Stimulated activated CD8-positive, alpha-beta memory T cell treated with anti-CD3 and anti-CD28 coated beads, Interleukin-12 subunit alpha, Interleukin-12 subunit beta, amount 100 ng/mL, for 24 hours (primary cell): ENCODE data around the gene P2RY11.
A peak's percentile ranks its signal among the peaks of the same experiment; 100 is the strongest.

Experiments
- DNase-seq: peaks from one replicate; pipeline ENCODE4 v3.0.0-alpha.2; 2020; ENCODE audit errors: extremely low read depth

The P2RY11 gene, protein sequence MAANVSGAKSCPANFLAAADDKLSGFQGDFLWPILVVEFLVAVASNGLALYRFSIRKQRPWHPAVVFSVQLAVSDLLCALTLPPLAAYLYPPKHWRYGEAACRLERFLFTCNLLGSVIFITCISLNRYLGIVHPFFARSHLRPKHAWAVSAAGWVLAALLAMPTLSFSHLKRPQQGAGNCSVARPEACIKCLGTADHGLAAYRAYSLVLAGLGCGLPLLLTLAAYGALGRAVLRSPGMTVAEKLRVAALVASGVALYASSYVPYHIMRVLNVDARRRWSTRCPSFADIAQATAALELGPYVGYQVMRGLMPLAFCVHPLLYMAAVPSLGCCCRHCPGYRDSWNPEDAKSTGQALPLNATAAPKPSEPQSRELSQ

DNA sequence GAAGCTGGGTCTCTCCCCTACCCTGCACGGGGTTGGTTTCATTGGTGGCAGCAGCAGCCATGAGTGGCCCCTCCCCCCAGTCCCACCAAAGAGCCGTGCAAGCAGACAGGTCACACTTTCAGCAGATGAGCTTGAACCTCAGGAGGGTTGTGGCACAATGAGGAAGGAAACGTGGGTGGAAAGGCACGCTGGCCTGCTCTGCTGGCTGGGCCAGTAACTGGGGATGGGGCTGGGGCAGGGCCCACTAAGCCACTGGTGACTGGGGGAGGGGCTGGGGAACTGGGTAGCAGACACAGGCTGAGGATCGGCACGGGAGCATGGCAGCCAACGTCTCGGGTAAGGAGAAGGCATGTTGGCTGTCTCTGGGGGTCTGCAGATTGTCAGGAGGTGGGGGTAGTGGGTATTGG lies at the start of gene P2RY11:
Gene P2RY11 (plus strand): TSS at position 289 of the 407 bp plus-strand sequence. CDS start 29 bp downstream, at position 318.
- DNase-seq: no peak

DNA sequence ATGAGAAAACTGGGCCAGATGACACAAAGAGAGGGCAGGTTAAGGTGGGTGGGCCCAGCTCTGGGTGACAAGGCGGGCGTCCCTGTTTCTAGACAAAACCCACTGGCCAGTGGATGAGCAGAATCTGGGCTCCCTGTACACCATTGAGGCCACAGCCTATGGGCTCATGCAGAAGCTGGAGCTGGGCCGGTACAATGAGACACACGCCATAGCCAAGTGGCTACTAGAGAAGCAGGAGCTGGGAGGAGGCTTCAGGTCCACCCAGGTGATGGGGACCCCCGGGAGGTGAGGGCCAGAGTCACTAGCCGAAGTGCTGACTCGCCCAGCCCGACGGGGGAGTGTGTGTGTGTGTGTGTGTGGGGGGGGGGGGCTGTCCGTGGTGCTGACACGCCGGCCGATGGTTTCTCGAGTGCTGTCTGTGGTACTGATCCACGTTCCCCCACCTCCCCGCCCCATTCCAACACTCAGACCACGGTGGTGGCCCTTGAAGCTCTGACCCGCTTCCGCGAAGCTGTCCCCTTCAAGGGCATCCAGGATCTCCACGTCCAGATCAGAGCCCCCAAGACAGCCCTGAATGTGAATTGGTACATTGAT lies 49.7 kb upstream of the P2RY11 start:
- DNase-seq: no peak

DNA sequence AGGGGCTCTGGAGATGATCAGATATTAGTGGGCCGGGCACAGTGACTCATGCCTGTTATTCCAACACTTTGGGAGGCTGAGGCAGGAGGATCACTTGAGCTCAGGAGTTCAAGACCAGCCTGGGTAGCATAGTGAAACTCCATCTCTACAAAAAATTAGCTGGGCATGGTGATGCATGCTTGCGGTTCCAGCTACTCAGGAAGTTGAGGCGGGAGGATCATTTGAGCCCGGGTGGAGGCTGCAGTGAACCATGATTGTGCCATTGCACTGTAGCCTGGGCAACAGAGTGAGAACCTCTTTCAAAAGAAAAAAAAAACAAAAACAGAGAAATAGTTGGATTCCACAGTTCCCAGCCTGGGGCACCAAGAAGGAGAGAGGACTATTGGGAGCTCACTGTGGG lies 43.3 kb upstream of the P2RY11 start:
- DNase-seq: no peak

DNA sequence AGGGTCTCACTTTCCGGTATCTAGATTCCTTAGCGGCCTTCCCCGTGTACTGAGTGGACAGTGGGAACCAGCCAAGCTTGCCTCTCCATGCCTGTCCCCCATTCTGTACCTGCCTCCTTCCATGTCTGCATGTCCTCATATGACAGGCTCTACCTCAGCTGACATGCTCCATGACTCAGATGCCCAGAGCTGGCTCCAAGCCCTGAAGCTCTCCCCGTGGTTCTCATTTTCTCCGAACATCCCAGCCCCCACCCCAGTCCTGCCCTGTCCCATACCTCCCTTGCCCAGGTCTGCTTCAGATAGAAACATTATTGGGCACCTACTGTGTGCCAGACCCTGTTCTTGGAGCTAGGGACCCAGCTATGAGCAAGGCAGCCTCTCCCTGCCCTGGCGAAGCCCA lies 42.4 kb upstream of the P2RY11 start:
- no peak for DNase-seq

DNA sequence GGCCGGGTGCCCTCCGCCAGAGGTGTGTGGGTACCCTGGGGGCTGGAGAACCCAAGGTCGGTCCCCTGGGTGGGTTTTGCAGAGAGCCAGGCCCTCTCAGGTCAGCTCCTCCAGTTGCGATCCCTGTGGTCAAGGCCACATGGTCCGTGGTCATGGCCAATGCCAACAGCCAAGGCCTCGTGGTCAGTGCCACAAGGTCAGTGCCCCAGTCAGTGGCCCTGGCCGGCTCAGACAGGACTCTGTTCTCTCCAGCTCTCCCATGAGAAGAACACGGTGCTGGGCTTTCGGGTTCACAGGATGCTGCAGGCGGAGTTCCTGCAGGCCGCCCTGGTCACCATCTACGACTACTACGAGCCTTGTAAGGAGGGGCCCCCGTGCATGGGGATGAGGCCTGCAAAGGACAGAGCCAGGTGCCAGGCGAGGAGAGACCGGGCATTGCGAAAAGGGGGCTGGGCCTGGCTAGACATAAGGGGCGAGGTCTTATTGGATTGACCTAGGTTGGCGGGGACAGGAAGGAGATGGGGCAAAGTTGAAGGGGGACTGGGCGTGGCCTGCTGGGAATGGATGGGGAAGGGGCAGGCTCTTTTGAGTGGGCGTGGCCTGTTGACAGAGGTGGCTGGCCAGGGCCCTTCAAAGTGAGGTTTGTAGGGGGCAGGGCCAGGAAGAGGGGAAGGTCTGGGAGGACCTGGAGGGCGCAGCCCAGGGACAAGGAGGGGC lies 40.6 kb upstream of the P2RY11 start:
- no peak for DNase-seq

DNA sequence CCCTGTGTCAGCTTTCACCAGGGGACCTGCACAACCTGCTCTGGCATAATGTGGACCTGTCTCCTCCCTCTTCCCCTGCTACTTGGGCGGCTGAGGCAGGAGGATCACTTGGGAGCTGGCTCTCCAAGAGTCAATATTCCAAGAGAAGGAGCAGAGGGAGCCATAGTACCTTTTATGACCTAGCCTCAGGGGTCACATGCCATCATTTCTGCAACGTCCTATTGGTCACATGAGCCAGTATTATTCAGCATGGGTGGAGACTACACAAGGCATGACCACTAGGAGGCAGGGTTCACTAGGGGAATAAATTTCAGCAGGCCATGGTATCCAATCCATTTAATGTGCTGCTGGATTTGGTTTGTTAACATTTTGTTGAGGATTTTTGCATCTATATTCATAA lies 37.3 kb upstream of the P2RY11 start:
- DNase-seq: peak; percentile 26

DNA sequence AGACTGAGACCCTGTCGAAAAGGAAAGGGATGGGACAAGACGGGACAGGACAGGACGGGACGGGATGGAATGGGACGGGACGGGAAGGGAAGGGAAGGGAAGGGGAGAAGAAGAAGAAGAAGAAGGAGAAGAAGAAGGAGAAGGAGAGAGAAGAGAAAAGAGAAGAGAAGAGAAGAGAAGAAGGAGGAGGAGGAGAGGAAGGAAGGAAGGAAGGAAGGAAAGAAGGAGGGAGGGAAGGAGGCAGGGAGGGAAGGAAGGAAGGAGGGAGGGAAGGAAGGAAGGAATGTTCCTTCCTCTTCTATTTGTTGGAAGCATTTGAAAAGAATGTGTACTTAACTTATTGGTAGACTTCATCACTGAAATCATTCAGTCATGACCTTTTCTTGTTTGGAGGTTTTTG lies 35.0 kb upstream of the P2RY11 start:
- DNase-seq: no peak

DNA sequence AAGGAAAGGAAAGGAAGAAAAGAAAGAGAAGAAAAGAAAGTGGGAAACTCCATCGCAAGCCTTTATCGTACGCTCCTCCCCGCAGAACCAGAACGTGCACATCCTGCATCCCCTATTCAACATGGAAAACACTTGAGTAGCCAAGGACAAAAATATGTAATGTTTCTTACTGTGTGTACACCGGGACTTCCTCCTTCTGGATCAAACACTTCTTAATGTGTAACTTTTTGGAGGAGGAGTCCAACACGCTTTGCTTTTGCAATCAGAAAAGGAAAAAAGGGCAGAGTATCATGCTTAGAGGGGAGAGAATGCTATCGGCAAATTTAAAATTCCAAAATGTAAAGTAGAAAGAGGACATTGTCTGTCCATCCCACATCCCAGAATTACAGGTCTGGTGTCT lies 33.2 kb upstream of the P2RY11 start:
- DNase-seq: no peak

DNA sequence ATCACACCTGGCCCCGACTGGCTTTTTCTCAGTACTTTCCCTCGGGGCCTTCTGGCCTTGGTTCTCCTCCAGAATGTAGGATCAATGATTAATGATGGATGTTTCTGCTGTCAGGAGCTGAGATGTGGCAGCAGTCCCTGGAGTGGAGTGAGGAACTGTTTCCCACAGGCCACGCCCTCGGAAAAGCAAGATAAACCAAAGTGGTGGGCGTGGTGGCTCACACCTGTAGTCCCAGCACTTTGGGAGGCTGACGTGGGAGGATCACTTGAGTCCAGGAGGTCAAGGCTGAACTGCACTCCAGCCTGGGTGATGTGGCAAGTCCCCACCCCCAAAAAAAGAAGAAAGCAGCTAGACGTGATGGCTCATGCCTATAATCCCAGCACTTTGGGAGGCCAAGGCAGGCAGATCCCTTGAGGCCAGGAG lies 32.5 kb upstream of the P2RY11 start:
- DNase-seq: no peak

DNA sequence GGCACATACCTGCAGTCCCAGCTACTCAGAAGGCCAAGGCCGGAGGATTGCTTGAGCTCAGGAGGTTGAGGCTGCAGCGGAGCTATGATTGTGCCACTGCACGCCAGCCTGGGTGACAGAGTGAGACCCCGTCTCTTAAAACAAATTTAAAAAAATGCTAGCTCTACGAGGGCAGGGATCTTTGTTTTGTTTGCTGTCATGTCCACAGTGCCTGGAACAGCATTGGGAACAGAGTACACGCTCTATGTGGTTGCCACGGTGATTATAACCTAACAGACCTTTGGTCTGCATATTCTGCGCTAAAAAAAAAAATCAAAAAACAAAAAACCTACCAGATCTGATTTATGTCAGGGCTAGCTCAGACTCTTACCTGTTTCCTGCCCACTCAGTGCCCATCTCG lies 27.6 kb upstream of the P2RY11 start:
- DNase-seq: no peak

DNA sequence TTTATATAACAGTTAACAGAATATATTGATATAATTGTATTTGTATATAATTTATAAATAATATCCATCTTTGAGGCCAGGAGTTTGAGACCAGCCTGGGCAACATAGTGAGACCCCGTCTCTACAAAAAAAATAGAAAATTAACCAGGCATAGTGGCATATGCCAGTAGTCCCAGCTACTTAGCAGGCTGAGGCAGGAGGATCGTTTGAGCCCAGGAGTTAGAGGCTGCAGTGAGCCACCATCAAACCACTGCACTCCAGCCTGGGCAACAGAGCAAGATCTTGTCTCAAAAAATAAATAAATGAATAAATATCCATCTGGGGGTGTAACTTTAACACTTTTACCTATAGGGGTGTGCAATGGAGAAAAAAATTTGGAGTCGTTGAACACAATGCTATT lies 26.7 kb upstream of the P2RY11 start:
- DNase-seq: no peak

DNA sequence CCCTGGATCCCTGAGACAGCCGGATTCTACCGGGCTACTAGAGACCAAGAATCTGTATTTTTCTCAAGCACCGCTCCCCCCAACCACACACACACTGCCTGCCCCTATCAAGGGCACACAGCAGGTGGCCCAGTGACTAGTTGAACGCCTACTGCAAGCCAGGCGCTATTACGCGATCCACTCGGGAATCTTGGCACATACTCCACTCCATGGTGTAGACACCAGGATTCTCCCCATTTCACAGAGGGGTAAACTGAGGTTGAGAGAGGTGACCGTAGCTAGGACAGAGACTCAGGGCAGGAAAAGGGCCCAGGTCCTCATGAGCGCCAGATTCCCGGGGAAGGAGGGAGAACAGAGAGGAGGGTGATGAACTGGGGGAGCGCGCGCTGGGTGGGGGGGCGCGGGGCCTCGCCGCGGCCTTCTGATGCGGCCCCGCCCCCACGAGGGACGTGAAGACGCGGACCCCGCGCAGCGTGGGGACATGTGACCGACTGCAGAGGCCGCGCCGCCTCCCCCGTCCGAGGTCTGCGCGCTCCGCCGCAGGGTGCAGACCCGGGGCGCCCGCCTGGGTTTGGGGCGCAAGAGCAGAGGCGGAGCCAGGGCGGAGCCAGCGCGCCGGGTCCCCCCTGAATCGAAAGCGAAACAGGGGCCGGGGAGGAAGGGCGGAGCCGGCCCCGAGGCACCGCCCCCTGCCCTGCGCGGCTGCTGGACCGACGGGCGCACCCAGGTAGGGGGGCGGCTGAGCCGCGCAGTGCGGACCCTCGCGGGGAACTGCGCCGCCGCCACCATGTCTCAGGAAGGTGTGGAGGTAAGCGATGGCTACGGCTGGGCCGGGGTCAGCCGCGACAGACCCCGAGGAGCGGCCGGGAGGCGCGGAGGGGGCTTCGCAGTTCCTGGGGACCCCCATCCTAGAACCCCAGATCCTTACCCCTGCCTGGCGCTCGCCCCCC lies 25.6 kb upstream of the P2RY11 start, which contains the start of gene SHFL:
Gene SHFL (plus strand): TSS at position 677 of the 950 bp plus-strand sequence. CDS start 111 bp downstream, at position 788.
- DNase-seq: peak; percentile 57

DNA sequence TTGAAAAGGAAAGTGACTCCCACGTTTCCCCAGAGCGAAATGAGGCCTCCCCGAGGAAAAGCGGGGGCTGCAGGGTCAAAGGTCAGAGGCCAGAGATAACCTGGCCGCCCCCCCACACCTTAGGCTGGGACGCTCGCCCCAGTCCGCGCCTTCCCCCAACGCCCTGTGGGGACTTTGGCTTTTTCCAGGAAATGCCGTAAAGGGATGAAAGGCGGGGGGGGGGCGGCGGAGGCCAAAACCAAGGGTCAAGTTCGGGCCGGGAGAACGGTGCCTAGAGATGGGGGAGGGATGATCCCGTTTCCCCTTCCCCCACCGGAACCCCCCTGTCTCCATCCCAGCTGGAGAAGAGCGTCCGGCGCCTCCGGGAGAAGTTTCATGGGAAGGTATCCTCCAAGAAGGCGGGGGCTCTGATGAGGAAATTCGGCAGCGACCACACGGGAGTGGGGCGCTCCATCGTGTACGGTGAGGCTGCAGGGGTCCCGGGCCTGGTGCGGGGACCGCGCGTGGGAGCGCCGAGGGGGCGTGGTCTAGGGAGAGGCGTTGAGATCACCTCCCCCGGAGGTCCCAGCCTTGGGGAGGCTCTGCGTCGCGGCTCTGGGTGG lies 24.8 kb upstream of the P2RY11 start:
- no peak for DNase-seq

DNA sequence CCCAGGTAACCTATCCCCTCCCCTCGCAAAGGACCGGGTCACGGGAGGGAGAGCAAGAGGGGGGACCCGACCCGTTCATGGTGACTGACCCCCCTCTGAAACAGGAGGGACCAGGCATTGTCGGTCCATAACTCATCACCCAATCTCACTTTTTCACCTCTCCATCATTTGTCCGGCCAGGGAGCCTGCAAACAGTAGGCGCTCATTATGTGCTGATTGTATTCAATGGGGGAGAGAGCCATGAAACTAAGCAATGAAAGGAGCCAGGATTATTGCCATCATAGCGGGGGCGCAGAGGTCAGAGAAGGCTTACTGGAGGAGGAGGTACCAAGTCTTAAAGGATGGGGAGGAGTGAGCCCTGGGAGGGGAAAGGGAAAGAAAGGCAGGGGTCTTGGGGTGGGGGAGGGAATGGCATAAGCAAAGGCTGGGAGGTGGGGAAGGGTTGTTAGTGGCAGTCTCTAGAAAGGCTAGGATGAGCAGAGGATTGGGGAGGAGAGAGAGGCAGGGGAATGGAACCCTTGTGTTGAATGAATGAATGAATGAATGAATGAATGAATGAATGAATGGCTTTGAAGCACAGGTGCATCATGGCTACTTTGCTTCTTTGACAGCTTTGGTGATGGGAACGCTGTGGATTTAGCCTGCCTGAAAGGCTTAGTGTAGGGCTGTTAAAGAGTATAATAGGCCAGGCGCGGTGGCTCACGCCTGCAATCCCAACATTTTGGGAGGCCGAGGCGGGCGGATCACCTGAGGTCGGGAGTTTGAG lies 24.0 kb upstream of the P2RY11 start:
- no peak for DNase-seq

DNA sequence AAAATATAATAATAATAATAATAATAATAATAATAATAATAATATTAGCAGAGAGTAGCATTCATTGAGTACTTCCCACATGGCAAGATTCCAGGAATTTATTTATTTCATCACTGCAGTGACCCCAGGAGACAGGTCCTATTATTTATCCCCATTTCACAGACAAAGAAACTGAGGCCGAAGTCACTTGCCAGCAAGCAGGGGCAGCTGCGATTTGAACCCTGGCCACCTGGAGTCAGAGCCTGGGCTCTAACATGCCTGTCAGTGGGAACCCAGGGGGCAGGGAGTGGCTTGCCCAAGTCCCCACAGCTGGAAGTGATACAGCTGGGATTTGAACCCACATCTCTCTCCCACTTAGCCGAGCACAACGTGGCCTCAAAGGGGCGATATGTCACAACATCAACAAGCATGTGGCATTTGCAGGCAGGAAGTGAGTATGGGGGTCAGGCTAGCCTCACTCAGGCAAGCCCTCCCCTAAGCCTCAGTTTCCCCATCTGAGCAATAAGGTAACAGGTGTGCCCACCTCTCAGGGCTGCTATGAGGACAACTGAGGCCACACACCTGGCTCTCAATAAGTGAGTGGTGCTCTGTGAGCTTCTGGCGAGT lies 22.4 kb upstream of the P2RY11 start:
- no peak for DNase-seq

DNA sequence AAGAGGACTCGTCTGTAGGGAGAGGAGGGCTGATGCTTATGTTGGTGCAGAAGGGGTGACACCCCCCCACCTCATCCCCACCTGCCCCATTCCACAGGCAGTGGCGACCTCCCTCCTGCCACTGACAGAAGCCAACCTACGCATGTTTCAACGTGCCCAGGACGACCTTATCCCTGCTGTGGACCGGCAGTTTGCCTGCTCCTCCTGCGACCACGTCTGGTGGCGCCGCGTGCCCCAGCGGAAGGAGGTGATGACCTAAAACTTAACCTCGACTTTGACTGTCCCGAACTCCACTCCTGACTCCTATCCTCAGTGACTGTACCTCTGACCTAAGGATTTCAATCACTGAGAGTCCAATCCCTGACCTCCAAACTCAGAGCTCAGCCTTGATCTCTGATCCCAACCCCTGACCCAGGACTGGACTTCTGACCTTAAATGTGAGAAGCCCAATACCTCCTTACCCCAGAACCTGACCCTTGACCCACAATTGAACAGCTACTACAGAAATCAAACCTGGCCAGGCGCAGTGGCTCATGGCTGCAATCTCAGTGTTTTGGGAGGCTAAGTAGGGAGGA lies 21.6 kb upstream of the P2RY11 start:
- DNase-seq: no peak

DNA sequence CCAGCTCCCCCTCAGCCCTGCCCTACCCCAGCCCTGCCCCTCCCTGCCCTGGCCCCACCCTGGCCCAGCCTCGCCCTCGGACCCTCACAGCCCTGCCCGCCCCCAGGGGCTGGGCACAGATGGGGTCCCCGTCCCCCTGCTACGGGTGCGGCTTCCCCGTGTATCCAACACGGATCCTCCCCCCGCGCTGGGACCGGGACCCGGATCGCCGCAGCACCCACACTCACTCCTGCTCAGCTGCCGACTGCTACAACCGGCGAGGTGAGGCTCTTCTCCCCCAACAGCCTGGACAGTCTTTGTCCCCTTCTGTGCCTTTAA lies 20.2 kb upstream of the P2RY11 start:
- no peak for DNase-seq

DNA sequence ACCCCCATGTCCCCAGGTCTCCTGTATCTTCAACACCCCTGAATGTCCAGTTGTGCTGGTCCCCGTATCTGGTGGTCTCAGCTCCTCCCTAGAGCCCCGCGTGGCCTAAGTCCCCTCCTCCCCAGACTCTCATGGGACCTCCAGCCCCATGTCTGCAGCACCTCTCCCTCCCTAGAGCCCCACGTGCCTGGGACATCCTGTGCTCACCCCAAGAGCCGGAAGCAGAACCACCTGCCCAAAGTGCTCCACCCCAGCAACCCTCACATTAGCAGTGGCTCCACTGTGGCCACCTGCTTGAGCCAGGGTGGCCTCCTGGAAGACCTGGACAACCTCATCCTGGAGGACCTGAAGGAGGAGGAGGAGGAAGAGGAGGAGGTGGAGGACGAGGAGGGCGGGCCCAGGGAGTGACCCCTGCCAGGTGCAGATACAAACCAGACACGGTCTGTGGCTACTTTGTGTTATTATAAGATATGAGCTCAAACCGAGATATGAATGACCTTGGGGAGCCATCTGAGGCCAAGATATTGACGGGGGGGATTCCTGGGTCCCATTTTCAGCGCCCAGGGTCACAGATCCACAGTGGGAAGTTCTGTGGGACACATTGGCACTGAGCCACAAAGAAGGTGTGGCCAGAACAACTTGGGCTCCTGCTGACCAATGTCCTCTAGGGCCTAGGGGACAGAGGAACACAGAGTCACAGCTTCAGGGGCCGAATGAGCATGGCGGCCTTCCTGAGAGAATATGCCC lies 19.4 kb upstream of the P2RY11 start:
- no peak for DNase-seq

DNA sequence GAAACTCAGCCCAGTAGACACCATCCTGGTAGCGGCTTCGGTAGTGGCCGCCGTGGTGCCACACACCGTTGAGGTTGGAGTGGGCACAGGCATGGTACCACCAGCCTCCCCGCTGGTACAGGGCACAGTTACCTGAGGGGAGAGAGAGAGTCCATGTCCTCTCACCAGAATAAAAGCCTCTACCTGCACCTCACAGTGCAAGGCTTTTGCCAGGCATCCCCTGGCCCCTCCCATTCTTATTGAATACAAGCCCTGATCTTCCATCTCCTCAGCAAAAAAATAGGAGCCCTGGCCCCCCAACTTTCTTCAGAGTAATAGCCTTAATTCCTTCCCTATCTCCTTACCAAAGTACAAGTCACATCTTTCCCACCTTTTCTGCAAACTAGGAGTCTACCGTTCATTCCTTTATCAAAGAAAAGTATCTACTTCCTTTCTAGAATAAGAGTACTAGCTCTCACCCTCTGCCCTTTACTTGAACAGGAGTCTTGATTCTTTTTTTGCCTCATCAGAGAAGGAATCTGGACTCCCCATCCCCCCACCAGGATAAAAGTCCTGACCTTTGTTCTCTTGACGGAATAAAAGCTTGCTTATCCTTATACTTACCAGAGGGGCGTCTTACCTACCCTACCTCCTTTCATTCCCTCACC lies 18.7 kb upstream of the P2RY11 start:
- no peak for DNase-seq
